GM12878 (cell line): ENCODE measurements around the gene MCM8. TPM values are rescaled to one million over a fixed set of nuclear protein-coding genes. Genes with fewer than 3 reads are reported as not detected.

Experiments used
- ATAC-seq: fragments of 200-7000 bp; cut with Tn5 transposase; 3 replicates; pipeline ENCODE4 v1.9.1; 2020; ENCODE audit warnings: mild to moderate bottlenecking, moderate library complexity
- BruUV-seq: library from RNA; stranded (reverse); fragments of 400-500 nt; replicated peaks from 2 replicates; lab custom pipeline; 2021; lab: Mats Ljungman, UMichigan
- CTCF ChIA-PET: fragments of 300-600 bp; sonication (Branson Sonifier 250); formaldehyde crosslinking; extraction: SDS; loops from one replicate; lab custom pipeline; 2021; ENCODE audit warnings: inconsistent platforms; lab: Yijun Ruan, JAX
- POLR2A ChIA-PET: fragments of 350-600 bp; formaldehyde crosslinking; extraction: SDS; loops from one replicate; lab custom pipeline; 2021; ENCODE audit warnings: inconsistent platforms; lab: Charles Lee
- RAD21 ChIA-PET: fragments of 300-600 bp; sonication (Branson Sonifier 250); formaldehyde crosslinking; loops from one replicate; lab custom pipeline; 2023; ENCODE audit warnings: antibody characterized with exemption; ENCODE audit not compliant: unreplicated experiment; lab: Charles Lee
- SMC1A ChIA-PET: fragments of 300-600 bp; sonication (Branson Sonifier 250); formaldehyde crosslinking; loops from one replicate; lab custom pipeline; 2023; ENCODE audit not compliant: unreplicated experiment, uncharacterized antibody; lab: Charles Lee
- DNase-seq: peaks from one replicate; pipeline ENCODE4 v3.0.0-alpha.2; 2011; ENCODE audit warnings: low read depth, low spot score
- FAIRE-seq: peaks from 3 replicates; lab custom pipeline; 2011; peaks lifted over from hg19 to GRCh38; lab: Jason Lieb, UNC
- H2AFZ ChIP-seq: 2 replicates; pipeline ENCODE4 v1.6.0; 2011; ENCODE audit warnings: low read depth, low read length, control low read depth; ENCODE audit not compliant: control insufficient read depth
- H3K27ac ChIP-seq: 2 replicates; pipeline ENCODE4 v1.5.1; 2011; ENCODE audit warnings: control low read depth; ENCODE audit not compliant: control insufficient read depth, insufficient read depth
- H3K27me3 ChIP-seq, 2 experiments: replicated peaks in 1 of 2; 2 replicates each; pipeline versions ENCODE4 v1.6.0 to v1.6.1; 2011; ENCODE audit warnings: low read length in 1 of 2; ENCODE audit not compliant: control insufficient read depth in 2 of 2, insufficient read depth in 2 of 2
- H3K36me3 ChIP-seq, 2 experiments: 2 replicates each; pipeline ENCODE4 v1.5.1; 2011; ENCODE audit warnings: low read length in 1 of 2; ENCODE audit not compliant: control insufficient read depth in 2 of 2, insufficient read depth in 2 of 2
- H3K4me1 ChIP-seq: 2 replicates; pipeline ENCODE4 v1.6.1; 2011; ENCODE audit warnings: mild to moderate bottlenecking, low read length, moderate library complexity, mixed read lengths; ENCODE audit not compliant: control insufficient read depth, insufficient read depth
- H3K4me2 ChIP-seq: 2 replicates; pipeline ENCODE4 v1.6.0; 2011; ENCODE audit warnings: control low read depth; ENCODE audit not compliant: control insufficient read depth, insufficient read depth
- H3K4me3 ChIP-seq: fragments of 200-600 bp; sonication (generic); 2 replicates; pipeline ENCODE4 v1.5.1; 2016
- H3K79me2 ChIP-seq: 2 replicates; pipeline ENCODE4 v1.6.0; 2011; ENCODE audit warnings: low read length; ENCODE audit not compliant: control insufficient read depth, insufficient read depth
- H3K9ac ChIP-seq: 2 replicates; pipeline ENCODE4 v1.8.0; 2011; ENCODE audit warnings: low read length, control low read depth, mixed read lengths; ENCODE audit not compliant: control insufficient read depth, insufficient read depth
- H3K9me3 ChIP-seq: replicated peaks from 3 replicates; pipeline ENCODE4 v1.5.1; 2011; ENCODE audit warnings: mild to moderate bottlenecking, low read length; ENCODE audit not compliant: control insufficient read depth, insufficient read depth
- H4K20me1 ChIP-seq: 2 replicates; pipeline ENCODE4 v1.6.0; 2011; ENCODE audit not compliant: control insufficient read depth, insufficient read depth
- ASH2L ChIP-seq: fragments of 300-600, 200-600 bp; sonication (generic); IDR thresholded peaks from 2 replicates; pipeline ENCODE4 v1.6.1; 2017; ENCODE audit warnings: low read depth, mild to moderate bottlenecking, borderline replicate concordance
- CBX3 ChIP-seq: fragments of 200-600 bp; sonication (generic); IDR thresholded peaks from 2 replicates; pipeline ENCODE4 v1.6.1; 2016; ENCODE audit warnings: low read depth, borderline replicate concordance
- CHD2 ChIP-seq: IDR thresholded peaks from 2 replicates; pipeline ENCODE4 v1.6.1; 2011; ENCODE audit warnings: low read depth, low read length, improper control_type of control experiment, borderline replicate concordance
- CTCF ChIP-seq, 3 experiments: IDR thresholded peaks in 2 of 3; conservative IDR thresholded peaks in 1 of 3; 2 replicates each; pipeline ENCODE4 v1.5.1; 2011; ENCODE audit warnings: low read depth in 3 of 3, low read length in 3 of 3, mild to moderate bottlenecking in 3 of 3, control low read depth in 2 of 3, moderate library complexity in 2 of 3, inconsistent platforms in 1 of 3, mixed read lengths in 1 of 3; ENCODE audit not compliant: control insufficient read depth in 2 of 3, insufficient read depth in 1 of 3; ENCODE audit errors: extremely low read depth in 1 of 3
- ELK1 ChIP-seq: IDR thresholded peaks from 2 replicates; pipeline ENCODE4 v1.6.1; 2012; ENCODE audit warnings: low read depth, low read length, improper control_type of control experiment
- KAT2A ChIP-seq: conservative IDR thresholded peaks from 2 replicates; pipeline ENCODE4 v1.6.1; 2011; ENCODE audit warnings: low read depth, low read length; ENCODE audit not compliant: control insufficient read depth
- MTA2 ChIP-seq: fragments of 450-650 bp; IDR thresholded peaks from 2 replicates; pipeline ENCODE4 v1.6.1; 2016; ENCODE audit warnings: low read depth, mild to moderate bottlenecking, moderate library complexity
- NR2C1 ChIP-seq: fragments of 450-650 bp; IDR thresholded peaks from 2 replicates; pipeline ENCODE4 v1.6.1; 2017; ENCODE audit warnings: antibody characterized with exemption, mild to moderate bottlenecking, moderate library complexity
- NR2F1 ChIP-seq: fragments of 450-650 bp; conservative IDR thresholded peaks from 2 replicates; pipeline ENCODE4 v1.6.1; 2017; ENCODE audit warnings: mild to moderate bottlenecking
- STAT3 ChIP-seq: IDR thresholded peaks from 2 replicates; pipeline ENCODE4 v1.6.1; 2011; ENCODE audit warnings: low read depth, low read length, improper control_type of control experiment
- YY1 ChIP-seq: IDR thresholded peaks from 2 replicates; pipeline ENCODE4 v1.6.1; 2011; ENCODE audit warnings: low read depth, mild to moderate bottlenecking, low read length
- ZZZ3 ChIP-seq: IDR thresholded peaks from 2 replicates; pipeline ENCODE4 v1.6.1; 2011; ENCODE audit warnings: low read depth; ENCODE audit not compliant: control insufficient read depth, insufficient read length
- WGBS: methylation state at CpG from one replicate; pipeline ENCODE4 v1.1.6; 2016; ENCODE audit warnings: low lambda C conversion rate; ENCODE audit not compliant: insufficient replicate concordance, insufficient coverage; ENCODE audit errors: missing lambda C conversion rate; 5-methylcytosine and 5-hydroxymethylcytosine counted together
- in situ Hi-C: fragments of 300-500 bp; cut with MboI; formaldehyde crosslinking; loops from 9 replicates; pipeline ENCODE4 v1.14.3; 2018; ENCODE audit warnings: mixed read lengths
- intact Hi-C: fragments of 100-400 bp; cut with micrococcal nuclease; formaldehyde crosslinking; loops from one replicate; pipeline ENCODE4 v1.14.2; 2022; ENCODE audit not compliant: unreplicated experiment
- polyA plus RNA-seq, 11 experiments: library from polyadenylated mRNA; depleted of rRNA in 4 of 11; unstranded in 6 of 11; stranded (reverse) in 5 of 11; fragments of >200 nt; fragmentation: Nextera tagmentation in 4 of 11; fragmentation: Illumina TruSeq in 1 of 11; extraction: Ambion mirVana in 4 of 11; extraction: Trizol in 1 of 11; gene quantifications; 1 replicate in 1 of 11; 2 replicates in 10 of 11; pipeline versions ENCODE4 v1.2.1 to v1.2.3, GENCODE V29; 2011 to 2016; ENCODE audit warnings: inconsistent platforms in 2 of 11, missing spikeins in 2 of 11, low read depth in 1 of 11
- total RNA-seq, 4 experiments: library from RNA; depleted of rRNA in 3 of 4; stranded (reverse); fragments of >200 nt in 3 of 4; fragmentation: Illumina TruSeq in 1 of 4; extraction: Trizol in 1 of 4; gene quantifications; 2 replicates each; pipeline versions ENCODE4 v1.2.1 to v1.2.3, GENCODE V29; 2013 to 2021
- TF ChIP-seq, protein P1 (sequence below): fragments of 450-650 bp; IDR thresholded peaks from 2 replicates; pipeline ENCODE4 v1.6.1; 2016; ENCODE audit warnings: mild to moderate bottlenecking

The MCM8 gene
- total and polyA plus RNA-seq, 10 of the 15 experiments (the other 5 are each of a cell fraction or from before 2014, with no cell fraction given) = 3.2 to 28.2 (median 16.0) TPM

DNA sequence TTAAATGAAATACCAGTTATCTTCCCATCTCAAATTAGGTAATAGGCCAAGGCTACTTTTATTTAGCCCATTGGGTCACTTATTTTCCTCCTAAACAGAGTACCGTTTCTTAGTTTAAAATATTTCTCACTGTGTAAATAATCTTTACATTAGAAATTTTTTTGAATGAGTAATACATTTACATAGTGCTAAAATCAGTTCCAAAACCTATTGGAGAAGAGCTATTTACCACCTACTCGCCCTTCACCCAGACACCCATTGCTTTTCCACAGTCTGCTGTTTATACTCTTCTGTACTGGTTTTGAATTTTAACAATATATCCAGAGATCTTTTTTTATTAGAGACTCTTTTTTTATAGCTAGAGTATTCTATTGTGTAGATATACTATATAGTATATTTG lies 36.9 kb downstream of the MCM8 start:
- H3K79me2 ChIP-seq = no peaks in the 10 kb centered on the region
- RAD21 ChIA-PET = no interaction called here
- SMC1A ChIA-PET = interaction anchor here (0.6 to 2.1 kb wide), 3 partner anchors 22 to 452 kb away, joined by 3 to 9 read pairs (median 4); no protein-coding TSS in a partner anchor
- FAIRE-seq (no peak), ATAC-seq (no peak), DNase-seq (no peak)
- H4K20me1 ChIP-seq = no peaks in the 10 kb centered on the region
- intact Hi-C loops = no loop called here
- no peak overlapping the region for H3K4me3 ChIP-seq
- no peak overlapping the region for H3K4me2 ChIP-seq
- no peak overlapping the region for H3K27ac ChIP-seq
- 98% methylated on average over 2 of the region's 2 CpGs for WGBS
- H3K9me3 ChIP-seq = no peaks in the 10 kb centered on the region
- TF ChIP-seq YY1 (no peak), MTA2 (no peak), CHD2 (no peak), ZZZ3 (no peak), STAT3 (no peak), KAT2A (no peak)
- POLR2A ChIA-PET = no interaction called here
- no peak overlapping the region for H3K9ac ChIP-seq
- H2AFZ ChIP-seq = no peak overlapping the region
- H3K27me3 ChIP-seq = no peaks in the 10 kb centered on the region
- BruUV-seq = no TSS peak
- no peaks in the 10 kb centered on the region for H3K4me1 ChIP-seq
- H3K36me3 ChIP-seq = peaks cover 0 to 27% of the 10 kb centered on the region in 2 experiments; a peak in 3 of 4 replicates
- CTCF ChIA-PET = interaction anchor here (0.7 kb wide), 2 partner anchors 46 to 459 kb away, joined by 3 read pairs; no protein-coding TSS in a partner anchor
- in situ Hi-C loops = no loop called here

GRCh38 chr20:5989539-5989938 lies 39.1 kb downstream of the MCM8 start:
- H3K9ac ChIP-seq = no peak overlapping the region
- H3K27me3 ChIP-seq = no peaks in the 10 kb centered on the region
- peaks cover 0 to 24% of the 10 kb centered on the region in 2 experiments; a peak in 3 of 4 replicates for H3K36me3 ChIP-seq
- no peaks in the 10 kb centered on the region for H3K9me3 ChIP-seq
- H3K79me2 ChIP-seq = no peaks in the 10 kb centered on the region
- TF ChIP-seq ASH2L (no peak), ELK1 (no peak), NR2F1 (no peak), CBX3 (no peak), CTCF (IDR thresholded peaks at IDR 0.05 in 2 of 3, conservative IDR thresholded peaks at IDR 0.05 in 1 of 3; ENCODE audit: control insufficient read depth in 2 of 3, extremely low read depth in 1 of 3, insufficient read depth in 1 of 3, low read depth in 3 of 3, low read length in 3 of 3) (0 out of 6 replicates have a peak, but pooled peaks of 1 of the 3 experiments have one; percentile 11), NR2C1 (no peak)
- TF ChIP-seq, protein P1, sequence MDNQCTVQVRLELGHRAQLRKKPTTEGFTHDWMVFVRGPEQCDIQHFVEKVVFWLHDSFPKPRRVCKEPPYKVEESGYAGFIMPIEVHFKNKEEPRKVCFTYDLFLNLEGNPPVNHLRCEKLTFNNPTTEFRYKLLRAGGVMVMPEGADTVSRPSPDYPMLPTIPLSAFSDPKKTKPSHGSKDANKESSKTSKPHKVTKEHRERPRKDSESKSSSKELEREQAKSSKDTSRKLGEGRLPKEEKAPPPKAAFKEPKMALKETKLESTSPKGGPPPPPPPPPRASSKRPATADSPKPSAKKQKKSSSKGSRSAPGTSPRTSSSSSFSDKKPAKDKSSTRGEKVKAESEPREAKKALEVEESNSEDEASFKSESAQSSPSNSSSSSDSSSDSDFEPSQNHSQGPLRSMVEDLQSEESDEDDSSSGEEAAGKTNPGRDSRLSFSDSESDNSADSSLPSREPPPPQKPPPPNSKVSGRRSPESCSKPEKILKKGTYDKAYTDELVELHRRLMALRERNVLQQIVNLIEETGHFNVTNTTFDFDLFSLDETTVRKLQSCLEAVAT = no peak
- TF ChIP-seq, all 136 proteins: peak for 1
- intact Hi-C loops = no loop called here
- DNase-seq (no peak), FAIRE-seq (no peak), ATAC-seq (peak; percentile 52; the same call in 2 of the 3 replicates)
- BruUV-seq = no TSS peak
- ChIA-PET POLR2A (no interaction called here), CTCF (interaction anchor here (0.7 to 1.2 kb wide), 3 partner anchors 12 to 460 kb away, joined by 3 to 4 read pairs (median 3); no protein-coding TSS in a partner anchor), SMC1A (interaction anchor here (0.6 to 1.0 kb wide), 2 partner anchors 27 to 479 kb away, joined by 3 to 4 read pairs; no protein-coding TSS in a partner anchor), RAD21 (no interaction called here)
- H2AFZ ChIP-seq = no peak overlapping the region
- H3K4me3 ChIP-seq = no peak overlapping the region
- no peaks in the 10 kb centered on the region for H4K20me1 ChIP-seq
- H3K4me2 ChIP-seq = no peak overlapping the region
- no peaks in the 10 kb centered on the region for H3K4me1 ChIP-seq
- in situ Hi-C loops = no loop called here
- H3K27ac ChIP-seq = no peak overlapping the region
- WGBS = 41% methylated on average over 1 of the region's 1 CpG
